CD4-positive, alpha-beta T cell treated with Interleukin-15 for 1 hour (primary cell): ENCODE measurements around the gene ASPSCR1.
A peak's percentile ranks its signal among the peaks of the same experiment; 100 is the strongest.
"Not testable (repeated sequence)": the region's sequence is repeated elsewhere in the genome, so short reads cannot be mapped to it uniquely, and the experiment has no call there.

Experiments
- DNase-seq: peaks from one replicate; pipeline ENCODE4 v3.0.0-alpha.2; 2020

Gene ASPSCR1

GRCh38 chr17:81961521-81962498 lies 15.6 kb upstream of the ASPSCR1 start:
- DNase-seq, result no peak

- no peak for DNase-seq
Measured at GRCh38 chr17:81962499-81963441, 14.7 kb upstream of the ASPSCR1 start.

GRCh38 chr17:81964081-81964849 lies 13.2 kb upstream of the ASPSCR1 start:
- no peak for DNase-seq

GRCh38 chr17:81966343-81967243 lies 10.8 kb upstream of the ASPSCR1 start:
- peak; percentile 22 for DNase-seq

GRCh38 chr17:81967244-81967532 lies 10.2 kb upstream of the ASPSCR1 start:
- no peak for DNase-seq

GRCh38 chr17:81967533-81968395 lies 9.7 kb upstream of the ASPSCR1 start:
- DNase-seq, result peak; percentile 84

- DNase-seq, result no peak
Measured at GRCh38 chr17:81968396-81968745, 9.1 kb upstream of the ASPSCR1 start.

GRCh38 chr17:81968850-81969812 lies 8.3 kb upstream of the ASPSCR1 start:
- no peak for DNase-seq

- DNase-seq, result no peak
Measured at GRCh38 chr17:81973432-81973831, 4.0 kb upstream of the ASPSCR1 start.

GRCh38 chr17:81976332-81977210 lies 858 bp upstream of the ASPSCR1 start:
- DNase-seq, result no peak

- DNase-seq, result no peak
Measured at GRCh38 chr17:81978524-81979298, 1.3 kb downstream of the ASPSCR1 start.

GRCh38 chr17:81980122-81980521 lies 2.7 kb downstream of the ASPSCR1 start:
- no peak for DNase-seq

GRCh38 chr17:81980707-81981343 lies 3.4 kb downstream of the ASPSCR1 start:
- DNase-seq, result no peak

GRCh38 chr17:81981511-81981910 lies 4.1 kb downstream of the ASPSCR1 start:
- not testable (repeated sequence) for DNase-seq

GRCh38 chr17:81983011-81983638 lies 5.7 kb downstream of the ASPSCR1 start:
- DNase-seq, result no peak

- no peak for DNase-seq
Measured at GRCh38 chr17:81983639-81984373, 6.4 kb downstream of the ASPSCR1 start.
